Measurements from ENCODE around the gene ZMYND10.

Gene ZMYND10

DNA sequence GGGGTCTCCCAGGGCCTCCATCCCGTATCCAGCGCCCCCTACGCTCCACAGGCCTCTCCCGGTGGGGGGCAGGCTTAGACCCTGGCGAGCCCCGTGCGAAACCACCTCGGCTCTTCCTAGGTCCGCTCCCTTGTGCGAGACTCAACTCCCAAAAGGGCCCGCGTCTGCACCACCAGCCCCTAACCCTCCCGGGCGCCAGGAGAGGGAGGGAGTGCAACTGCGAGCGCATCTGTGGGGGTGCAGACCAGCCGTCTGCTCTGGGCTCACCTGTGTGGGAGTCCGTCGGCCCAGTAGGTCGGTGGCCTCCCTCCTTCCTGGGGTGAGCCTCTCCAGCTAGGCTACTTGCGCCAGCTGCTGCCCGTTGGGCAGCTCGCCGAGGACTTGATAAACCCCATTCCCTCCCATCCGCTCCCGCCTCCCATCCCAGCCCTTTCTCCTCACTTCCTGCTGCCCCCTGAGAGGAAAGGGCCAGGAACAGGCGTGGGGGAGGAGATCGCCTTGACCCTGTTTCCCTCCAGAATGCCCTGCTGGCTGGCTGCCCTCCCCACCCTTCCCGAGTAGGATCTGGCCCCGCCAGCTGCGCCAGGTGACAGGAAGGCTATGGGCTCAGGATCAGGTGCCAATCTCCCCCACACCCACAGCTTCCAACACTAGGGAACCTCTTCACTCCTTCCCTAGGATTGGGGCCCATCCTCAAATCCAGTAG, 23.0 kb downstream of the ZMYND10 start, which contains the start of gene HYAL2:
HYAL2 (minus strand) TSS at position 360 of the 706 bp plus-strand sequence. CDS start 2,256 bp downstream, outside the sequence.
- Histone ChIP-seq H3K4me3 (ENCODE audit: low read length) (peak within 1 kb of the TSS; percentile 65), H3K27ac (ENCODE audit: low read depth, low read length) (peak within 1 kb of the TSS; percentile 76), H2BK5ac (ENCODE audit: low read length) (peak within 1 kb of the TSS; percentile 83), H3K23ac (ENCODE audit: low read length) (peak within 1 kb of the TSS; percentile 53), H3K79me2 (ENCODE audit: control insufficient read depth, insufficient read depth, low read length) (peaks cover 34% of the 10 kb centered on the region), H4K5ac (ENCODE audit: low read length) (peak within 1 kb of the TSS; percentile 73), H3K9ac (ENCODE audit: low read length) (peak within 1 kb of the TSS; percentile 97), H3K27me3 (ENCODE audit: insufficient read depth, low read length, poor library complexity) (no peaks in the 10 kb centered on the region), H3K36me3 (ENCODE audit: control insufficient read depth, insufficient read depth, low read length) (peaks cover 13% of the 10 kb centered on the region), H4K8ac (ENCODE audit: low read depth, low read length) (no peak within 1 kb of the TSS), H3K4me2 (ENCODE audit: low read length) (peak within 1 kb of the TSS; percentile 94), H3K18ac (ENCODE audit: low read length) (peak within 1 kb of the TSS; percentile 86), H3K4me1 (ENCODE audit: control insufficient read depth, low read depth, low read length) (peaks cover 14% of the 10 kb centered on the region), H3K4ac (ENCODE audit: low read depth, low read length) (peak within 1 kb of the TSS; percentile 70), H2BK120ac (ENCODE audit: low read depth, low read length) (peak within 1 kb of the TSS; percentile 55), H3K79me1 (ENCODE audit: low read length) (peaks cover 27% of the 10 kb centered on the region), H3K56ac (ENCODE audit: low read length) (peak within 1 kb of the TSS; percentile 96), H2AK5ac (ENCODE audit: low read length) (peak within 1 kb of the TSS; percentile 92), H2BK15ac (replicated peaks; ENCODE audit: low read depth) (no peak within 1 kb of the TSS)
- no CpG with 5 or more reads among the region's 31 CpGs for whole genome bisulfite sequencing (ENCODE audit: extremely low coverage, insufficient coverage, low lambda C conversion rate)
- DNase-seq = peak; percentile 61

DNA sequence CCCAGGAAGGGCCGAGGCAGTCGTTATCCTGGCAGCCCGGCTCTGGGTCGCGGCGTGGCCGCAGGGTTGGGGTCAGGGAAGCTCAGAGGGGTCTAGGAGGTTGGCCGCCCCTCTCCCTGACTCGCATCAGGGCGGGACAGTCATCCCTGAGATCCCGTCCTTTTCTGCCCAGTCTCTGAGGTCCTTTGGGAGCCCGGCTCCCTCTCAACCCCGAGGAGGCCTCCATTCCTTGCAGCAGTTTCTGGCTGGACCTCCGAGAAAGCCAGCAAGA, 23.5 kb downstream of the ZMYND10 start:
- peak overlapping the region; percentile 73 for H4K5ac ChIP-seq (ENCODE audit: low read length)
- H4K8ac ChIP-seq (ENCODE audit: low read depth, low read length) = no peak overlapping the region
- peak overlapping the region; percentile 55 for H2BK120ac ChIP-seq (ENCODE audit: low read depth, low read length)
- peak overlapping the region; percentile 97 for H3K9ac ChIP-seq (ENCODE audit: low read length)
- H3K18ac ChIP-seq (ENCODE audit: low read length) = peak overlapping the region; percentile 86
- H3K4me1 ChIP-seq (ENCODE audit: control insufficient read depth, low read depth, low read length) = peaks cover 14% of the 10 kb centered on the region
- no CpG with 5 or more reads among the region's 14 CpGs for WGBS (ENCODE audit: extremely low coverage, insufficient coverage, low lambda C conversion rate)
- H3K4me2 ChIP-seq (ENCODE audit: low read length) = peak overlapping the region; percentile 94
- H2BK15ac ChIP-seq (replicated peaks; ENCODE audit: low read depth) = no peak overlapping the region
- H3K27me3 ChIP-seq (ENCODE audit: insufficient read depth, low read length, poor library complexity) = no peaks in the 10 kb centered on the region
- H3K23ac ChIP-seq (ENCODE audit: low read length) = peak overlapping the region; percentile 53
- H3K4me3 ChIP-seq (ENCODE audit: low read length) = peak overlapping the region; percentile 65
- peaks cover 13% of the 10 kb centered on the region for H3K36me3 ChIP-seq (ENCODE audit: control insufficient read depth, insufficient read depth, low read length)
- H3K79me2 ChIP-seq (ENCODE audit: control insufficient read depth, insufficient read depth, low read length) = peaks cover 29% of the 10 kb centered on the region
- peak overlapping the region; percentile 96 for H3K56ac ChIP-seq (ENCODE audit: low read length)
- peaks cover 27% of the 10 kb centered on the region for H3K79me1 ChIP-seq (ENCODE audit: low read length)
- H2AK5ac ChIP-seq (ENCODE audit: low read length) = peak overlapping the region; percentile 92
- H3K4ac ChIP-seq (ENCODE audit: low read depth, low read length) = peak overlapping the region; percentile 70
- H3K27ac ChIP-seq (ENCODE audit: low read depth, low read length) = peak overlapping the region; percentile 76
- peak overlapping the region; percentile 83 for H2BK5ac ChIP-seq (ENCODE audit: low read length)
- DNase-seq = no peak

DNA sequence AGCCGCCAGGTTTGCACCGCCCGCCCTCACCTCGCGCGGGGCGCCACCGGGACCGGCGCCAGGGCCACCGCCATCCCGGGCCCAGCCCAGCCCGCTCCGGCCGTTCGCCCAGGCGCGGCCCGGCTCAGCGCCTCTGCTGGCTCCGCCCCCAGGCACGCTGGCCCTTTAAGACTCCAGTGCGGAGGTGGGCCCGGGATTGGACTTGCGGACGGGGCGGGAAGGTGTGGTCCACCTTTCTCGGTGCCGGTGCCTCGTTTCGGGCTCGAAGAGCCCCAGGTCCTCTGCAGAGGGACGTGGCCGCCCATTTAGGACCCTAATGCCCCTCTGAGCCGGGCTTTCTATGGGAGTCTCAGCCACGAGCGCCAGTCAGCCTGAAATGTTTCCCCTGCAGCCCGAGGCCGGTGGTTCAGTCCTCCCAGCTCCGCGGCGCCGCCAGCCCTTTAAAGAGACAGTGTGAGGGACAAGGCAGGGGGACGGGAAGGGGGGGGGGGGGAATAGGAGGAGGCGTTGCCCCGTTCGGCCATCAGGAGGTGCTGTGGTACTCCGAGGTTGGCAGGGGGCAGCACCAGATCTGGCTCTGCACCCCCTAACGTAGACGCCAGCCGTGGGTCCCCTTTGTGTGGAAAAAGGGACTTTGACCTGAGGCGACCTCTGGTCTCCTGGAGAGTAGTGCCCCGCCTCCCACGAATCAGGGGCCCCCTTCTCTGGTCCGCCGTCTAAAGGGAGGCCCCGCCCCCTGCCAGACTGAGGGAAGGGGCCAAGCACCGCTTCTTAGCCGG, 24.0 kb downstream of the ZMYND10 start:
- Histone ChIP-seq H3K4me3 (ENCODE audit: low read length) (peak overlapping the region; percentile 94), H3K9ac (ENCODE audit: low read length) (peak overlapping the region; percentile 97), H3K4me1 (ENCODE audit: control insufficient read depth, low read depth, low read length) (peaks cover 14% of the 10 kb centered on the region), H3K79me2 (ENCODE audit: control insufficient read depth, insufficient read depth, low read length) (peaks cover 27% of the 10 kb centered on the region), H2AK5ac (ENCODE audit: low read length) (no peak overlapping the region), H3K4me2 (ENCODE audit: low read length) (peak overlapping the region; percentile 94), H3K36me3 (ENCODE audit: control insufficient read depth, insufficient read depth, low read length) (peaks cover 13% of the 10 kb centered on the region), H2BK5ac (ENCODE audit: low read length) (peak overlapping the region; percentile 96), H4K8ac (ENCODE audit: low read depth, low read length) (no peak overlapping the region), H3K27ac (ENCODE audit: low read depth, low read length) (peak overlapping the region; percentile 76), H3K79me1 (ENCODE audit: low read length) (peaks cover 27% of the 10 kb centered on the region), H3K18ac (ENCODE audit: low read length) (peak overlapping the region; percentile 86), H2BK15ac (replicated peaks; ENCODE audit: low read depth) (no peak overlapping the region), H3K27me3 (ENCODE audit: insufficient read depth, low read length, poor library complexity) (no peaks in the 10 kb centered on the region), H4K5ac (ENCODE audit: low read length) (no peak overlapping the region), H3K4ac (ENCODE audit: low read depth, low read length) (peak overlapping the region; percentile 70), H2BK120ac (ENCODE audit: low read depth, low read length) (no peak overlapping the region), H3K56ac (ENCODE audit: low read length) (peak overlapping the region; percentile 96), H3K23ac (ENCODE audit: low read length) (peak overlapping the region; percentile 33)
- no CpG with 5 or more reads among the region's 59 CpGs for WGBS (ENCODE audit: extremely low coverage, insufficient coverage, low lambda C conversion rate)
- DNase-seq = peak; percentile 97

DNA sequence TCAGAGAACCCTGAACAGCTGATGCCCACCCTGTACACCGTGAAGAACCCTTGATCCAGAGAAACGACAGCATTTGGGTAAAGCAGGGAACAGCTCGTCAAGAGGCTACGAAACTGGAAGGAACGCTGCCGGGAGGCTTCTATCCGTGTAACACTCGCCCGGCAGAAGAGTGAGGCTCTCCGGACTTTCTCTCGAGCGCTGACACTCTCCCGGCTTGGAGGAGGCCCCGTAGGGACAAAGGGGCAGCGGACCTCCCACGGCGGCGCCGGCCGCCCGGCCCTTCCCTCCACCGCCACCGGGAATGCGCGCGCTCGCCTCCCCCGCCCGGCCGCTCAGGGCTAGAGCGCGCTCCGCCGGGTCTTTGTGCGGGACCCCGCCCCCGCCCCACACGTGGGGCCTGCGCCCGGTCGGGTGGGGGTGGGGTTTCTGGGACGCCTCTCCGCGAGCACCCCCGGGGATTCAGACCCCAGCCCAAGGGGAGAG, 24.6 kb downstream of the ZMYND10 start:
- peak overlapping the region; percentile 18 for H2BK5ac ChIP-seq (ENCODE audit: low read length)
- peak; percentile 81 for DNase-seq
- no CpG with 5 or more reads among the region's 45 CpGs for WGBS (ENCODE audit: extremely low coverage, insufficient coverage, low lambda C conversion rate)
- no peak overlapping the region for H4K8ac ChIP-seq (ENCODE audit: low read depth, low read length)
- peak overlapping the region; percentile 94 for H3K4me3 ChIP-seq (ENCODE audit: low read length)
- H3K9ac ChIP-seq (ENCODE audit: low read length) = peak overlapping the region; percentile 94
- peaks cover 29% of the 10 kb centered on the region for H3K79me1 ChIP-seq (ENCODE audit: low read length)
- H2BK15ac ChIP-seq (replicated peaks; ENCODE audit: low read depth) = no peak overlapping the region
- peak overlapping the region; percentile 76 for H3K27ac ChIP-seq (ENCODE audit: low read depth, low read length)
- no peak overlapping the region for H4K5ac ChIP-seq (ENCODE audit: low read length)
- no peak overlapping the region for H2BK120ac ChIP-seq (ENCODE audit: low read depth, low read length)
- peak overlapping the region; percentile 53 for H3K18ac ChIP-seq (ENCODE audit: low read length)
- H3K4me2 ChIP-seq (ENCODE audit: low read length) = peak overlapping the region; percentile 73
- H2AK5ac ChIP-seq (ENCODE audit: low read length) = peak overlapping the region; percentile 28
- H3K36me3 ChIP-seq (ENCODE audit: control insufficient read depth, insufficient read depth, low read length) = peaks cover 13% of the 10 kb centered on the region
- H3K27me3 ChIP-seq (ENCODE audit: insufficient read depth, low read length, poor library complexity) = no peaks in the 10 kb centered on the region
- peaks cover 27% of the 10 kb centered on the region for H3K79me2 ChIP-seq (ENCODE audit: control insufficient read depth, insufficient read depth, low read length)
- peak overlapping the region; percentile 32 for H3K23ac ChIP-seq (ENCODE audit: low read length)
- peaks cover 14% of the 10 kb centered on the region for H3K4me1 ChIP-seq (ENCODE audit: control insufficient read depth, low read depth, low read length)
- H3K56ac ChIP-seq (ENCODE audit: low read length) = peak overlapping the region; percentile 96
- H3K4ac ChIP-seq (ENCODE audit: low read depth, low read length) = peak overlapping the region; percentile 63

GRCh38 chr3:50319894-50320625, 25.5 kb downstream of the ZMYND10 start:
- no peak overlapping the region for H3K4ac ChIP-seq (ENCODE audit: low read depth, low read length)

More at GRCh38 chr3:50319894-50320625, 25.5 kb downstream of the ZMYND10 start:
- H2BK5ac ChIP-seq (ENCODE audit: low read length) = no peak overlapping the region
- H4K5ac ChIP-seq (ENCODE audit: low read length) = no peak overlapping the region
- peak overlapping the region; percentile 94 for H3K4me3 ChIP-seq (ENCODE audit: low read length)
- peaks cover 14% of the 10 kb centered on the region for H3K4me1 ChIP-seq (ENCODE audit: control insufficient read depth, low read depth, low read length)
- peaks cover 29% of the 10 kb centered on the region for H3K79me1 ChIP-seq (ENCODE audit: low read length)
- H3K4me2 ChIP-seq (ENCODE audit: low read length) = peak overlapping the region; percentile 73
- no peak overlapping the region for H4K8ac ChIP-seq (ENCODE audit: low read depth, low read length)
- no CpG with 5 or more reads among the region's 29 CpGs for WGBS (ENCODE audit: extremely low coverage, insufficient coverage, low lambda C conversion rate)
- peak overlapping the region; percentile 76 for H2AK5ac ChIP-seq (ENCODE audit: low read length)
- H3K36me3 ChIP-seq (ENCODE audit: control insufficient read depth, insufficient read depth, low read length) = peaks cover 10% of the 10 kb centered on the region
- H2BK120ac ChIP-seq (ENCODE audit: low read depth, low read length) = no peak overlapping the region
- H3K79me2 ChIP-seq (ENCODE audit: control insufficient read depth, insufficient read depth, low read length) = peaks cover 27% of the 10 kb centered on the region
- no peaks in the 10 kb centered on the region for H3K27me3 ChIP-seq (ENCODE audit: insufficient read depth, low read length, poor library complexity)
- no peak overlapping the region for H3K27ac ChIP-seq (ENCODE audit: low read depth, low read length)
- H3K56ac ChIP-seq (ENCODE audit: low read length) = peak overlapping the region; percentile 96
- H3K18ac ChIP-seq (ENCODE audit: low read length) = no peak overlapping the region
- H3K23ac ChIP-seq (ENCODE audit: low read length) = peak overlapping the region; percentile 32
- H3K9ac ChIP-seq (ENCODE audit: low read length) = peak overlapping the region; percentile 94
- no peak for DNase-seq
- H2BK15ac ChIP-seq (replicated peaks; ENCODE audit: low read depth) = no peak overlapping the region
